ENCODE results near the gene VAT1L. TPM values are rescaled to one million over a fixed set of nuclear protein-coding genes. Genes with fewer than 3 reads are reported as not detected.

VAT1L gene
- total and polyA plus RNA-seq, 9 donors = 0.05 to 2.3 (median 0.23) TPM

GRCh38 chr16:77998350-77999023 is 210.1 kb downstream of the VAT1L start:
- WGBS, 3 donors = 62 to 78% (median 65%) methylated on average over 10 of the region's 10 CpGs
- H3K27me3 ChIP-seq = no peaks in the 10 kb centered on the region
- H3K4me3 ChIP-seq = no peak overlapping the region
- no peak for TF ChIP-seq POLR2A (IDR thresholded peaks at IDR 0.05)
- intact Hi-C loops (cut with DNase I) = no loop called here
- DNase-seq = no peak
- no peaks in the 10 kb centered on the region for H3K9me3 ChIP-seq
- no peak overlapping the region for H3K27ac ChIP-seq
- no peaks in the 10 kb centered on the region for H3K4me1 ChIP-seq (ENCODE audit: insufficient read depth)
- H3K36me3 ChIP-seq = no peaks in the 10 kb centered on the region

DNA sequence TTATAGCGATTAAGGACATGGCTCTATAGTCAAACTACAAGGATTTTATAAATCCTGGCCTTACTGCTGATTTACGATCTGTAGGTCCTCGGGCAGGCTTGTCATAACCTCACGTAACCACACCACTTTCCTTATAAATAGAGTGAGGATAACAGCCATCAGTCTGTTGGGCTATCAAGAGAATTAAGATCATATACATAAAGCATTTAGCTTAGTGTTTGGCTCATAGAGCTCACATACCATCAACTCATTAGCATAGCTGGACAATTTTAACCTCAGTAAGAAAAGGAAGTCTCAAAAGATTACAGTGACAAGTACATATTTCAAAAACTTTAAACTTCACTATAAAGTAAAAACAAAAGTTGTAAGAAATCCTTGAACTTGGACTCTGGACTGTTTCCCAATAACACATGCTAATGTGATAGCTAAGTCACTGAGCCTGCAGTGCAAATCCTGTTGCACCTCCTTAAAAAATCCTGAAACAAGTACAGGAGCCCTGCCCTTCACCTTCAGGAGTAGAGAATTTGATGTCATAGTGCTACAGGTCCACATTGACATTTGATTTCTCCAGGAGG is 213.2 kb downstream of the VAT1L start:
- intact Hi-C loops (cut with DNase I) = loop anchor here in 2 of 4 donors (10.0 kb wide), 1 partner anchor 327 kb away; no protein-coding TSS in a partner anchor
- Histone ChIP-seq H3K27me3 (no peaks in the 10 kb centered on the region), H3K4me1 (ENCODE audit: insufficient read depth) (no peaks in the 10 kb centered on the region), H3K4me3 (no peak overlapping the region), H3K27ac (no peak overlapping the region), H3K36me3 (no peaks in the 10 kb centered on the region), H3K9me3 (no peaks in the 10 kb centered on the region)
- TF ChIP-seq EP300 (IDR thresholded peaks at IDR 0.05) = no peak
- no peak for TF ChIP-seq CTCF (IDR thresholded peaks at IDR 0.05)
- TF ChIP-seq POLR2A (IDR thresholded peaks at IDR 0.05) = no peak
- DNase-seq = no peak
- WGBS, 3 donors = 28 to 39% (median 31%) methylated on average over 4 of the region's 4 CpGs

GRCh38 chr16:78002915-78003538 is 214.7 kb downstream of the VAT1L start:
- peak; percentile 56 to 85 (median 65) for DNase-seq
- Histone ChIP-seq H3K4me1 (ENCODE audit: insufficient read depth) (no peaks in the 10 kb centered on the region), H3K36me3 (no peaks in the 10 kb centered on the region), H3K27ac (no peak overlapping the region), H3K9me3 (no peaks in the 10 kb centered on the region), H3K27me3 (no peaks in the 10 kb centered on the region), H3K4me3 (no peak overlapping the region)
- intact Hi-C loops (cut with DNase I) = loop anchor here in 2 of 4 donors (10.0 kb wide), 1 partner anchor 328 kb away; no protein-coding TSS in a partner anchor
- TF ChIP-seq POLR2A (IDR thresholded peaks at IDR 0.05) (no peak), CTCF (IDR thresholded peaks at IDR 0.05) (peak; percentile 38 to 76 (median 53)), EP300 (IDR thresholded peaks at IDR 0.05) (no peak)
- WGBS, 3 donors = 9 to 13% (median 9%) methylated on average over 11 of the region's 11 CpGs

GRCh38 chr16:78004517-78004916 is 216.2 kb downstream of the VAT1L start:
- Histone ChIP-seq H3K4me3 (no peak overlapping the region), H3K36me3 (no peaks in the 10 kb centered on the region), H3K4me1 (ENCODE audit: insufficient read depth) (no peaks in the 10 kb centered on the region), H3K27ac (no peak overlapping the region), H3K27me3 (no peaks in the 10 kb centered on the region), H3K9me3 (no peaks in the 10 kb centered on the region)
- WGBS, 3 donors = 73 to 89% (median 86%) methylated on average over 4 of the region's 4 CpGs
- TF ChIP-seq EP300 (IDR thresholded peaks at IDR 0.05) = no peak
- TF ChIP-seq POLR2A (IDR thresholded peaks at IDR 0.05) = no peak
- no peak for TF ChIP-seq CTCF (IDR thresholded peaks at IDR 0.05)
- DNase-seq = no peak
- intact Hi-C loops (cut with DNase I) = loop anchor here in 2 of 4 donors (10.0 kb wide), 1 partner anchor 330 kb away; no protein-coding TSS in a partner anchor

Measured in ovary (tissue), 9 donors.